Chondrocyte (in vitro differentiated cells): ENCODE measurements around the gene MBLAC1. TPM values are rescaled to one million over a fixed set of nuclear protein-coding genes. Genes with fewer than 3 reads are reported as not detected.

Source experiments
- DNase-seq: peaks from one replicate; pipeline ENCODE4 v3.0.0; 2021; ENCODE audit warnings: mixed read lengths, low spot score
- H3K27ac Mint-ChIP-seq: one replicate; pipeline ENCODE4 v1.8.0; 2021; ENCODE audit warnings: mild to moderate bottlenecking, moderate library complexity, mixed read lengths; ENCODE audit not compliant: unreplicated experiment
- H3K27me3 Mint-ChIP-seq: 2 replicates; pipeline ENCODE4 v1.8.0; 2021; ENCODE audit warnings: low read depth, mixed read lengths
- H3K36me3 Mint-ChIP-seq: 2 replicates; pipeline ENCODE4 v1.8.0; 2021; ENCODE audit warnings: low read depth, mixed read lengths
- H3K4me1 Mint-ChIP-seq: 2 replicates; pipeline ENCODE4 v1.8.0; 2021; ENCODE audit warnings: low read depth, mild to moderate bottlenecking, mixed read lengths
- H3K4me3 Mint-ChIP-seq: one replicate; pipeline ENCODE4 v1.8.0; 2021; ENCODE audit warnings: mild to moderate bottlenecking, moderate library complexity, mixed read lengths; ENCODE audit not compliant: unreplicated experiment
- H3K9me3 Mint-ChIP-seq: 2 replicates; pipeline ENCODE4 v1.8.0; 2021; ENCODE audit warnings: low read depth, mixed read lengths
- CTCF ChIP-seq: fragments of 200-600 bp; sonication (generic); IDR thresholded peaks from 2 replicates; pipeline ENCODE4 v1.5.0; 2021; ENCODE audit warnings: antibody characterized with exemption, mild to moderate bottlenecking, moderate library complexity
- total RNA-seq: library from RNA; stranded (reverse); gene quantifications from 3 replicates; pipeline ENCODE4 v1.2.1, GENCODE V29; 2021

MBLAC1 gene
- total RNA-seq, 1 donor from 2014 or later: 1.7 TPM

- peak; percentile 92 for TF ChIP-seq CTCF
- H3K4me3 Mint-ChIP-seq: peak overlapping the region; percentile 4
- no peaks in the 10 kb centered on the region for H3K9me3 Mint-ChIP-seq
- H3K4me1 Mint-ChIP-seq: peaks cover 17% of the 10 kb centered on the region
- no peak for DNase-seq
- no peaks in the 10 kb centered on the region for H3K27me3 Mint-ChIP-seq
- no peak overlapping the region for H3K27ac Mint-ChIP-seq
- H3K36me3 Mint-ChIP-seq: no peaks in the 10 kb centered on the region
Observed at GRCh38 chr7:100130608-100131453, 4.1 kb downstream of the MBLAC1 start.

GRCh38 chr7:100132126-100132525 lies 5.4 kb downstream of the MBLAC1 start:
- Mint-ChIP-seq H3K27me3 (no peaks in the 10 kb centered on the region), H3K36me3 (no peaks in the 10 kb centered on the region), H3K4me1 (peaks cover 10% of the 10 kb centered on the region), H3K27ac (no peak overlapping the region), H3K4me3 (no peak overlapping the region), H3K9me3 (no peaks in the 10 kb centered on the region)
- no peak for DNase-seq
- TF ChIP-seq CTCF: no peak

- H3K9me3 Mint-ChIP-seq: no peaks in the 10 kb centered on the region
- no peak for DNase-seq
- H3K4me1 Mint-ChIP-seq: peaks cover 10% of the 10 kb centered on the region
- H3K36me3 Mint-ChIP-seq: no peaks in the 10 kb centered on the region
- no peaks in the 10 kb centered on the region for H3K27me3 Mint-ChIP-seq
- H3K27ac Mint-ChIP-seq: no peak overlapping the region
- peak; percentile 87 for TF ChIP-seq CTCF
- H3K4me3 Mint-ChIP-seq: no peak overlapping the region
Observed at GRCh38 chr7:100132697-100133151, 6.0 kb downstream of the MBLAC1 start.

- Mint-ChIP-seq H3K9me3 (no peaks in the 10 kb centered on the region), H3K4me3 (no peak overlapping the region), H3K27me3 (no peaks in the 10 kb centered on the region), H3K36me3 (no peaks in the 10 kb centered on the region), H3K4me1 (no peaks in the 10 kb centered on the region), H3K27ac (no peak overlapping the region)
- TF ChIP-seq CTCF: no peak
- no peak for DNase-seq
Observed at GRCh38 chr7:100137851-100138760, 11.3 kb downstream of the MBLAC1 start.

GRCh38 chr7:100141555-100141949 lies 14.8 kb downstream of the MBLAC1 start:
- H3K27me3 Mint-ChIP-seq: no peaks in the 10 kb centered on the region
- TF ChIP-seq CTCF: no peak

More at GRCh38 chr7:100141555-100141949, 14.8 kb downstream of the MBLAC1 start:
- Mint-ChIP-seq H3K4me3 (no peak overlapping the region), H3K36me3 (no peaks in the 10 kb centered on the region), H3K4me1 (no peaks in the 10 kb centered on the region), H3K9me3 (no peaks in the 10 kb centered on the region), H3K27ac (no peak overlapping the region)
- DNase-seq: no peak
